Fibroblast of mammary gland (primary cell): ENCODE measurements around the gene ZNF668.

Source experiments
- DNase-seq: peaks from one replicate; pipeline ENCODE4 v3.0.0-alpha.2; 2010; ENCODE audit warnings: low read depth
- H3K4me3 ChIP-seq: 2 replicates; pipeline ENCODE4 v1.5.1; 2011; ENCODE audit warnings: low read depth, mild to moderate bottlenecking, low read length, moderate library complexity; ENCODE audit not compliant: control insufficient read depth
- CTCF ChIP-seq: conservative IDR thresholded peaks from 2 replicates; pipeline ENCODE4 v1.5.1; 2011; ENCODE audit warnings: low read depth, low read length, inconsistent platforms; ENCODE audit not compliant: control insufficient read depth, insufficient read depth

The ZNF668 gene

GRCh38 chr16:31061126-31061812 is 12.8 kb downstream of the ZNF668 start:
- DNase-seq = no peak
- H3K4me3 ChIP-seq = no peak overlapping the region
- TF ChIP-seq CTCF = no peak

GRCh38 chr16:31055613-31056012 is 18.4 kb downstream of the ZNF668 start:
- DNase-seq = no peak
- no peak overlapping the region for H3K4me3 ChIP-seq

DNA sequence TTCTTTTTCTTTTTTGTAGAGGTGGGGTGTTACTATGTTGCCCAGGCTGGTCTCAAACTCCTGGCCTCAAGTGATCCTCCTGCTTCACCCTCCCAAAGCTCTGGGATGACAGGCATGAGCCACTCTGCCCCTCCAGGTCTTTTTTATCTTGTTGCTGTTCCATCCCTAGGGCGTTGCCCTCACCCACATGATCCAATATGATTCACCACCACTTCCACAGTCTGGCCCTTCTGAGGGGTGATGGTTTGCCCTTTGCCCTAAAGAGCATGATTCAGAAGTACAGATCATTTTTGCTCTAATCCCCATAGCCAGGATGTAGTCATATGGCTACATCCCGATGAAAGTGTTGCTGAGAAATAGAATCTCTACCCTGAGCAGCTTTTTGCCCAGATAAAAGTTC is 21.9 kb downstream of the ZNF668 start:
- no peak overlapping the region for H3K4me3 ChIP-seq
- no peak for TF ChIP-seq CTCF
- DNase-seq = peak; percentile 99

More at GRCh38 chr16:31055613-31056012, 18.4 kb downstream of the ZNF668 start:
- no peak for TF ChIP-seq CTCF

- no peak for TF ChIP-seq CTCF
- no peak for DNase-seq
- no peak overlapping the region for H3K4me3 ChIP-seq
These were observed 23.6 kb downstream of the ZNF668 start for GRCh38 chr16:31050280-31051030.

DNA sequence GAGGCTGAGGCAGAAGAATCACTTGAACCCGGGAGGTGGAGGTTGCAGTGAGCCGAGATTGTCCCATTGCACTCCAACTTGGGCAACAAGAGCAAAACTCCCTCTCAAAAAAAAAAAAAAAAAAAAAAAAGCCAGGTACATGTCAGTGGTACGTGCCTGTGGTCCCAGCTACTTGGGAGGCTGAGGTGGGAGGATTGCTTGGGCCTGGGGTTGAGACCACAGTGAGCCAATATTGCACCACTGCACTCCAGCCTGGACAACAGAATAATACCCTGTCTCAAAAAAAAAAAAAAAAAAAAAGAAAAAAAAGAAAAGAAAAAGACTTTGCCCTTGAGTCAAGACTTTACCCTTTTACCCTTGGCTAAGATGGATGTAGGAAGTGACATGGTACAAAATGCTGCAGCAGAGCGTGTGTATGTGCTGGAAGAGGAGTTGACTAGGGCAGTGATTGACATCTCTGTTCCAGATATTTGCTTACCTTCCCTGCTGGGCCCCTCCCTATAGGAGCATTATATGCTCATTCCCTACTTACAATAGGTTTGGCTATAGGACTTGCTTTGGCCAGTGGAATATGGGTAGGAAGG is 30.1 kb downstream of the ZNF668 start:
- no peak for TF ChIP-seq CTCF
- DNase-seq = no peak
- H3K4me3 ChIP-seq = no peak overlapping the region

DNA sequence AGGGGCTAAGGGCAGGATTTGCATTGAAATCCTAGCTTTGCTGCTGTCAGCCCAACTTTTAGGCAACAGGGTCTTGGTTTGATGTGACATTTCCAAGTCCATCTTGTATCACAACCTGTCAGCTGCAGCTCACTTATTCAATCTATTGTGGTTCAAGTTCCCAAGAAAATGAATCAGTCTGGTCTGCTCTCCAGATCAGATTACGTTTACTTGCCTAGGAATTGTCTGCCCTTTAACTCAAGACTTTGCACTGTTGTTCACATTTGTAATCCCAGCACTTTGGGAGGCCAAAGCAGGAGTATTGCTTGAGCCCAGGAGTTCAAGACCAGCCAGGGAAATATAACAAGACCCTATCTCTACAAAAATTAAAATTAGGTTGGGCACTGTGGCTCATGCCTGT is 30.7 kb downstream of the ZNF668 start:
- DNase-seq = no peak

More for the DNA sequence above, 30.7 kb downstream of the ZNF668 start:
- no peak for TF ChIP-seq CTCF
- H3K4me3 ChIP-seq = no peak overlapping the region
